NCI-H2107 treated with DMSO at 0.1 percent for 48 hours (cell line): ENCODE results near the gene KCNMB2.
"Not testable (repeated sequence)": the region's sequence is repeated elsewhere in the genome, so short reads cannot be mapped to it uniquely, and the experiment has no call there.

Experiments used
- DNase-seq: peaks from one replicate; lab custom pipeline; 2025; ENCODE audit not compliant: unreplicated experiment; lab: John Stamatoyannopoulos, UW

KCNMB2 gene

DNA sequence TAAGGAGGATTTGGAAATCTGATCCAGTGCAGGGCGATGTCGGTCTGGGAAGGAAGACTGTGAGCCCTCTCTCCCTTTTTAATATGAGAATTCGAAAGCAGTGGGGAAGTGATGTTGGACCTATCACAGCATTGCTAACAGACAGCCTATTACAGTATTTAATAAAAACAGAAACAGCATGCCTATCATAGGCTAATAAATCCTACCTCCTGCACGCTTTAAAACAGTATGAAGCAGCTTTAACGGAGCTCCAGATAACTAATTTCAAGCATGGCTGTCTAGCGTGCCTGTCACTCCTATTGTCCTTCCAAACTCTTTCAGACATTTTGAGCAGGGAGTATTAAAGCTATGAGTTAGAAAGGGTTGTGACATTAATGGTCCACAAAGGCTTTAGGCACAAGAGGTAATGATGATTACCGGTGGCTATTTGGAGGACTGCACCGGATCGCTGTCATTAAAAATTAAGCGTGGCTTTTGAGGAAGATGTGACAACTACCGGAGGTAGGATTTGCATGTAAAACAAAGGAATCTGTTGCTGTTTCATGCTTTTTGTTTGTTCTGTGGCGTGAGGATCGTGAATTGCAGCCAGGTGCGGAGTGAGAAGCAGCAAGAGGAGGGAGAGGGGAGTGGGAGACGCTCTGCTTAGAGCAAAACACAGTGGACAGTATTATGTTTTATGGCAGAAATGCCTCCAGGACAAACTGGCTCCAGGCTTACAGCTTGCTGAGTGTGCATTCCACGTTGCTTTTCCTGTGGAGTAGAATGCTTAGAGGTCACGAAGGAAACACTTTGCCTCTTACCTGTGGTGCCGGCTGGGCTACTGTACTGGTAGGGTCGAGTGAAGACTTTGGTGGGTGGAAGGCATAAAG lies at the start of gene KCNMB2:
KCNMB2 (plus strand) TSS at position 226 of the 869 bp plus-strand sequence.
- peak; percentile 97 for DNase-seq

DNA sequence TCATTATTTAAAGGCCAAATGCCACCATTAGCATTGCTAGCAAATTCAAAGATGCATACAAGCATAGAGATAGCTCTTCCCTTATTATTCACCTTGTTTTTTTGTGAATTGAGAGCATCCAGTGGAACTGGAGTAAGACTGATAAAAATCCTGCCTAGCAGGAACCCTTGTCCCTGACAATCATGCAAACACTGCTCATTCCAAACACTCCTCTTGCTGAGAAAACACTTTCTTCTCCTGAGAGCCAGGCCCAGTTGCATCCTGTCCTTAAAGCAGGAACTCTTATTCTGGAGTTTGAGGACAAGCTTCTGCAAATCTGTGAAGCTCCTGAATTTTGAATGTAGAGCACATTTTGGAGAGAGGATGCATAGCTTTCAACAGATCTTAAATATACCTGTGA lies 49.3 kb upstream of the KCNMB2 start:
- DNase-seq = no peak

DNA sequence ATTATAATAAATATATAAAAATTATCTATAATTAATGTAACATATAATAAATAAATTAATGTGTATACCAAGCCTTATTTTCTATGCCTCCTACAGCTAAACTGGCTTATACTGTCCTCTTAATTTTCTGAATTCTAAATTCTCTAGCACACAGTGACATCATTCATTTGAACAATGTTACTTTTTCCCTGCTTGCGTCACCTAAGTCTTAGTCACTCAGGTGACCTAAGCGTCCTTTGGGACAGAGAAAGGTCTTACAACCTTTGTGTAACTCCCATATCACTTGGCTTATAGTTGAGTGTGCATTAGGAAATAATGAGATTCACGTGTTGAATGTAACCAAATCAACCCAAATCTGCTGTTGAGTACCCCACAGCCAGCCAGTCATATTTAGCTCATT lies 48.5 kb upstream of the KCNMB2 start:
- no peak for DNase-seq

DNA sequence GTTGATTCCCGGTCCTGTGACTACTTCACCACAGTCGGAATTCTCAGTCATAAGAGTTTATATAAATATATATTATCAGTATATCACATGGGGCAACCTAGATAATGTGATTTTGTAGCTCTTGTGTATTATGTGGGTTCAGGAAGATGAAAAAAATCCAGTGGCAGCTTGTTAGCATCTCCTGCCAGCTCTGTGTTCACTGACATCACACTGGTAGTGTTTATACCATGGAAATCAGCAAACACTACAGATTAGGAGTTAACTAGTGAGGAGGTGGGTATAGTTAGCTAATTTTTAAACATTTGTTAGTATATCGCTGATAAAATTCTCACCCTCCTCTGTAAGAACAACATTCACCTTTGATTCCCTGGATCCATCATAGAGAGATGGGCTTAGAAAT lies 44.5 kb upstream of the KCNMB2 start:
- no peak for DNase-seq

DNA sequence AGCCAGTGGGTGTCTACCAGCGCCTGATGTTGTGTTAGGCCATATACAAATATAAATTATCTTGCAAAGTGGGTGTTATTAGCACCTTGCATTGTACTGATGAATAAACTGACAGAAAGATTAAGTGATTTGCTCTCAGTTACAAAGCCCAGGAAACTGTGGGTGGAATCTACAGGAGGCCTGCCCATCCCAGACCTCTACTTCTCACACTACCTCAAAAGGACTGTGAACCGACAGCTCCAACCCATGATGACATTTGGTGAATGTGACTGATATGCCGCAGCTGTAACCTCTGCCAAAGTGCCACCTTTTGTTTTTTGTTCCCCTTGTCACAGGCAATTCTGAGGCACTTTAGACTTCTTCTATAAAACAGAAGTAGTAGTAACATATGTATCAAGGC lies 43.7 kb upstream of the KCNMB2 start:
- DNase-seq = no peak

DNA sequence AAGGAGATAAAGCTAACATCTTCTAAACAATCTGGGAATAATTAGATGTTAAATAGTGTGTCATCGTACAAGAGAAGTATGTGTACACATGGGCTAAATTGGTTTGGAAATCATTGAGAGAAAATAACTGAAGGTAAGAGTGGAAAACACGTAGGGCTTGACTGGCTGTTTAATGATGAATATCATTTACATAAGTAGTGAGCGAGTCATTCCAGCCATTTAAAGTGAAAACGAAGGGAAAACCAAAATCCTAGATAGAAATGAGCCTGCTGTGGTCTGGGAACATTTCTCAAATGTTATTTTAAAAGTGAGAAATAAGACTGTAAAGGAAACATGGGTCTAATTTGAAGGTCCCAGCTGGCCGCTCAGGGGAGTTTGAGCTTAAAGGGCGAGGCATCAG lies 41.9 kb upstream of the KCNMB2 start:
- DNase-seq = no peak

DNA sequence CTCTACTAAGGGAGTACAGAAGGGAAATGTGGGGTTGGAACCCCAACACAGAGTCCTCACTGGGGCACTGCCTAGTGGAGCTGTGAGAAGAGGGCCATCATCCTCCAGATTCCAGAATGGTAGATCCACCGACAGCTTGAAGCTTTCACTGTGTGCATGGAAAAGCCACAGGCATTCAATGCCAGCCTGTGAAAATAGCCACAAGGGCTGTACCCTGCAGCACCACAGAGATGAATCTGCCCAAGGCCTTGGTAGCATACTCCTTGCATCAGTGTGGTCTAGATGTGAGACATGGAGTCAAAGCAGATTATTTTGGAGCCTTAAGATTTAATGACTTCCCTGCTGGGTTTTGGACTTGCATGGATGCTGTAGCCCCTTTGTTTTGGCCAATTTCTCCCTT lies 39.3 kb upstream of the KCNMB2 start:
- no peak for DNase-seq

DNA sequence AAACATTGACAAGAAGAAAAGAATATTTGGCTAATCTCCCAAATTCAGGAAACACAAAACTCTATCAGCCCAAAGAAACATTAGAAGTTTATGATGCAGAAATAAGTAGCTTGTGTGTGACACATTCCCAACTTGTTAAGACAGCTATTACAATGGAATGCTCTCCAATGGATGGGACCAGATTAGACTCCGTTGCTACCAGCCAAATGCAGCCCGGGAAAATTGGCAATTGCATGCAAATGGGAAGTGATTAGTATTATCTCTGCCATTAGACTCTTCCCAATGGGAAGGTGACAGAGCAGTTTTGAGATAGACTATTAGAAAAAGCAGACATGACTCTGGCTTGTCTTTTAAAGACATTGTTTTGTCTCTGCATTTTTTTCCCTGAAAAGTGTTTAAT lies 37.4 kb upstream of the KCNMB2 start:
- no peak for DNase-seq

DNA sequence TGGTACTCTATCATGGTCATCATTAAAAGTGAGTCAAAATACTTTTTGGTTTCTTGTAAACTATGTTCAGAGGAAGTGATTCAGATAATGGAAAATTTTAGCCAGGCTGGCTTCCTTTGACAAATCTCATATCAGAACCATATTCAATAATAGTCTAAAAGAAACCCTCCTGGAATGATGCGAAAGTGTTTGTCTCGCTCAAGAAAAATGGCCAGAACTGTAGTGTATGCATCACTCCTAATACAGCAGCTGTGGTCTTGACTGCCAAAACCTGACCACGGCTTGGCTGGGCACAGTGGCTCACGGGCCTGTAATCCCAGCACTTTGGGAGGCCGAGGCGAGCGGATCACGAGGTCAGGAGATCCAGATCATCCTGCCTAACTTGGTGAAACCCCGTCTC lies 35.6 kb upstream of the KCNMB2 start:
- DNase-seq = no peak

DNA sequence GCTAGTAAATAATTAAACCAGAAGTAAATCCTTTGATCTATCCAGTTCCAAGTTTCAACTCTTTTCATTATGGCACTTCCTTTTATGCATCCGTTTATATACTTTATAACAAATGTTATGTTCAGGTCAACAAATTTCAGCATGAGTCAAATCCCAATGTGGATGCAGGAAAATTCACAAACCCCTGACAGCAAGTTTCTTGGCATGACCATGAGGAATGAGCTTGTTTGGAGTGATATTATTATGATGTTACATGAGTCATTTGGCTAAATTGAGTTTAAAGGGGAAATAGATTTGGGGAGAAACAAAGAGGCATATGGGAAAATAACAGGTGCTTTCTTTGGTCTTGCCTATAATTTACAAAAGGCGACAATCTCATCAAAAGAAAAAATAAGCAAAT lies 32.1 kb upstream of the KCNMB2 start:
- no peak for DNase-seq

DNA sequence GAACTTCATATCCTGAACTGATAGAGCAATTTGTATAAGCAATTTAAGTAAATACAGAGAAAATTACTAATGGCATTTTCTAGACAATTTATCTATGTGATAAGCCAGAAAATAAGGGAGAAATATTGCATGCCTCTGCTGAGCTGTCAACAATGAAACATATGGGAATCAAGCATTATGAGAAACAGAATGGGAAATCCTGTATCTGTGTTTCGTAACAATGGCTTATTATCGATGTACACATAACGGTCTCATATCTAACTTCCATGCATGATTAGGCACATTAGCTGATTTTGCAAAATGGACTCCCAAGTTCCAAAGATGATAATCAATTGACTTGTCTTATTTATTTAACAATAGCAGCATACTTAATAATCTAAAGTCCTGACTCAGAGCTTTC lies 30.4 kb upstream of the KCNMB2 start:
- no peak for DNase-seq

DNA sequence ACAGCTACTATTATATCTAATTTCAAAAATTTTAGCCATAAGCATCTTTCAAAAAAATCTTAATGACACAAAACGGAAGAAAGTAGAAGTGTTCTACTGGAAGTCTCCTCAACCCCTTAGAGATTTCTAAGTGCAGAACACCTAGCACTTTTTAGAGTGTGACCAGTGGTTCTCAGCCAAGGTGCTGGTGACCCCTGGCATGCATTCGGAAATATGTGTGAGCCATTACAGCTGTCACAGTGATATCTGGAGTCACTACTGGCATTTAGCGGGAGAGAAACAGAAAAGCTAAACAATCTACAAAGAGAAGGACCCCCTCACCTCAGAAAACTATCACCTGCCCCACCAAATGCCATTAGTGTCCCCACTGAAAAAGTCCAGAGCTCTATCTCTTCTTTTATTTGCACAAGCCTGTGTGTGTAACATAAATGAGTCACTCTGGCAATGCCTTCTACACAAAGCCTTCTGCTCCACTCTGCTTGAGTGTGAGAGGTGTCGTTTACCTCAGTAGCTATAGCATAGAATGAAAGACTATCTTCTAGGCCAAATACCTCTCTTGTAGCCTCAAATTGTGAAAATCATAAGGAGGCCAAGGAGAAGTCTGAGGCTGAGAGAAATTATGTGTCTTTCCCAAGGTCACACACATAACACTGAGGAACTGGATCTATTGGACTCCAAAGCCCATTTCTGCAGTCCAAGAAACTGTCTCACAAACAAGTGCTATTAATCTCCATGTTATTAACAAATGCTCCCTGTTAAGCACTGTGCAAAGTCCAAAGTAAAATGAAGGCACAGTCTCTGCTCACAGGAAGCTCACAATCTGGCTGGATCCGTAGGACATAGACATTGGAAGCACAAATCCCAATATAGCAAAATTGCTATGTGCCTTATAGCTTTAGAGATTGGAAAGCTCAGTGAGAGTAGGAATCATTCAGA lies 28.5 kb upstream of the KCNMB2 start:
- DNase-seq = no peak

DNA sequence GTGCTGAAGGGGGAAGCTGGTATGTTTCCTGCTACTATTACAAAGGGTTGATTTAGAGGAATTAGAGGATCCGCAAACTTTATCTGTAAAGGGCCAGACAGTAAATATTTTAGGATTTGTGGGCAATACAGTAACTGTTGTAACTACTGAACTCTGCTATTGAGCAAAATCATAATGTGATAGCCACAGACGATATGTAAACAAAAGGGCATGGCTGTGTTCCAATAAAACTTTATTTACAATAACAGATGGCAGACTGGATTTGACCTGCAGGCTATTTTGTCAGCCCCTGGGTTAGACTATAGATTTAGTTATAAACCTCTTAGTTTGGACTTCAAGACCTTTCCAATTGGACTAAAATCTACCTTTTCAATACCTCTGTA lies 27.8 kb upstream of the KCNMB2 start:
- no peak for DNase-seq

DNA sequence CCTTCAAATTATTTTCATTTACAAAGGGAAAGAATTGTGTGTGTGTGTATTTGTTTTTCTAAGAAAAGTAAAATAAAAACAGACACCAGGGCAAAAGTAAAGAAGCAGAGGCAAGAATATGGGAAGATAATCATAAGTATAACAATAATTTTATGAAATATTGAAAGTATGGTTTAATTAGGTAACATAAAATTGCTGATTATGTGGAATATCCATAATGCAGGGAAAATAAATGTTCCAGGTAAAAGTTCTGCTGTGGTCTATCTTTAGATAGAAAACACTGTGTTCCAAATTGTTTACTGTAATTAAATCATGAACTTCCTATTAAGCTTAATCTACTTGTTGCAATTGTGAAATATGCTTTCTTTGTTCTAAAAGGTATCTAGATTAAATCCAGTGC lies 25.7 kb upstream of the KCNMB2 start:
- DNase-seq = no peak

DNA sequence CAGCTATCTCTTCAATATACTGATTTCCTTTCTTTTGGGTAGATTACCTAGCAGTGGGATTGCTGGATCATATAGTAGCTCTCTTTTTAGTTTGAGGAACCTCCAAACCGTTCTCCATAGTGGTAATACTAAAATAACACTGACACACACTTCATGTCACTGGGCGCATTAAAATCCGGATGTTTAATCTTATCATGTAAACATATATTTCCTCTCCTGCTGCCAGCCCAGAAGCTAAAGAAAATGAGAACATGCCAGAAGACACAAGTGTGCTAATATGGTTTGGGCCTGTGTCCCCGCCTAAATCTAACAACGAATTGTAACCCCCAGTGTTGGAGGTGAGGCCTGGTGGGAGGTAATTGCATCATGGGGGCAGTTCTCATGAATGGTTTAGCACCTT lies 23.6 kb upstream of the KCNMB2 start:
- DNase-seq = no peak

DNA sequence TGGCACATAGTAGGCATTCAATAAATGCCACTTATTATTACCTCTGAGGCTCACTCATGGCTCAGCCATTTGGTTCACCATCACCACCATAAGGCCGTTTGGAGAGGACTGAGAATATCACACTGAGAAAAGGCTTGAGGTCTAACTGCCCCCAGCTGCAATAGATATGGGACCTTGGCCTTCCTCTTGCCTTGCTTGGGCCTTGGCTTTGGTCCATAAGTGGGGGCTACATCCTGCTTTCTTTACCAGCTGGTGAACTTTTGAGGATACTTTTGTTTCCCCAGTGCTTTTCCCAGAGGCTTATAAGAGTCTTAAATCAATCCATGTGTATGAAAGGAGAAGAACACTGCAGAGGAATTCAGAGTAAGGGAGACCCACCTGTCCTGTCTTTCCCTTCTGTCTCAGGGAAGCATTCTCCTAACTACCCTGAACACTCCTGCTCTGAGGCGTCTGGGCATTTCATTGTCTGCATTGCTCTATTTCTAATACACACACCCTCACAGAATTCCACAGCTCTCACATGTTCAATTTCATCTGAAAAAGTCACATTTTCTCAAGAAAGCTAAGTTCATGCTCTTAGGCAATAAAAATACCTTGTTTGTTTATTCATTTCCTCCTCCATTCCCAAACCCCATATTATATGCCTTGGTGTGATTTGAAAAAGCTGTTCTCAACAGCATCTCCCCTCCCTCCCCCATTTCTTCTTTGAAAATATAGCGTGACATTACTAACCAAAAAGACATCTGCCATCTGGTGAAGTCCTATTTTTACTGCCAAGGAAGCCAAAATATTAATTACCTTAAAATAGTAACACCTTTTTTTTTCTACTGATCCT lies 22.5 kb upstream of the KCNMB2 start:
- DNase-seq = no peak

DNA sequence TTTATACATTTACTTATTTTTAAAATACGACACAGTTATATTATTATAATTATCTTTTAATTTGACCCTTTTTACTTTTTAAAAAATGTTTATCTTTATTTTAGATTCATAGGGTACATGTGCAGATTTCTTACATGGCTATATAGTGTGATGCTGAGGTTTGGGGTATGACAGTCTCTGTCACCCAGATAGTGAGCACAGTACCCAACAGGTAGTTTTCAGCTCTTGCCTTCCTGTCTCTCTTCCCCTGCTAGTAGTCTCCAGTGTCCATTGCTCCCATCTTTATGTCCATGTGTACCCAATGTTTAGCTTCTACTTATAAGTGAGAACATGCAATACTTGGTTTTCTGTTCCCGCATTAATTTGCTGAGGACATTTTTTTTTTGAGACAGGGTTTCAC lies 21.8 kb upstream of the KCNMB2 start:
- no peak for DNase-seq

DNA sequence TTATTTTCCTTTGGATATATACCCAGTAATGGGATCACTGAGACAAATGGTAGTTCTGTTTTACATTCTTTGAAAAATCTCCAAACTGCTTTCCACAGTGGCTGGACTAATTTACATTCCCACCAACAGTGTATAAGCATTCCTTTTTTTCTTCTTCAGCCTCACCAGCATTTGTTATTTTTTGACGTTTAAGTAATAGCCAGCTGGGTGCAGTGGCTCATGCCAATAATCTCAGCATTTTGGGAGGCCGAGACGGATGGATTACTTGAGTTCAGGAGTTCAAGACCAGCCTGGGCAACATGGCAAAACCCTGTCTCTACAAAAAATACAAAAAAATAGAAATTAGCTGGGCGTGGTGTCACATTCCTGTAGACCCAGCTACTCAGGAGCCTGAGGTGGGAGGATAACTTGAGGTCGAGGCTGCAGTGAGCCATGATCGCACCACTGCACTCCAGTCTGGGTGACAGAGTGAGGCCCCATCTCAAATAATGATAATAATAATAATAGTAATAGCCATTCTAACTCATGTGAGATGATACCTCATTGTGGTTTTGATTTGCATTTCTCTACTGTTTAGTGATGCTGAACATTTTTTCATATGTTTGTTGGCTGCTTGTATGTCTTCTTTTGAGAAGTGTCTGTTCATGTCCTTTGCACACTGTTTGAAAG lies 21.0 kb upstream of the KCNMB2 start:
- not testable (repeated sequence) for DNase-seq

DNA sequence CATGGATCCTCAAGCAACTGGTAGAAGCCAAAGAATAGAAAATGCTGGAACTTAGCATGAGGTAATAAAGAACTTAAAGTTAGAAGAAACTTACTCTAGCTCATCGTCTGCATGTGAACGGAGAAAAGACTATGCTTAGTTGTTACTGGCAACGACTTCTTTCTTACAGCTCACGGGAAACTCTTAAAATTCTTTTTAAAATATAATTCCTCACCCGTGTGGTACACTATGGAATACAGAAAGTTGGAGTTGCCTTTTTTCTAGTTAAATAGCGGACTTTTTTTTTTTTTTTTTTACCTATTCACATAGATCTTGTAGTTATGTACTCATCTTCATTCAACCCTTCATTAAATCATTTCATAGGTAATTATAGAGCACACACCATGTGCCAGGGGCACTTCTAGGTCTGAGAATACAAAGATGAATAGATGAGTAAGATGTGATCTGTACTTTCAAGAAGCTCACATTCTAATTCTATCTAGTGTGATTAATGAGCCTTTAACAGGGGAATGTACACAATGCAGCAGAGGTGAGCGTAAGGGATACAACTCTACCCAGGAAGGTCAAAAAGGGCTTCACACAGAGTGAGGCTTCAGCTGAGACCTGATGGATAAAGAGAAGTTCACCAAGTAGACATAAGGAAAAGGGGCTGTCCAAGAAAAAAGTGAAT lies 18.4 kb upstream of the KCNMB2 start:
- no peak for DNase-seq
